GM21786 (cell line): ENCODE results near the gene MFSD11.
"Not testable (repeated sequence)": the region's sequence is repeated elsewhere in the genome, so short reads cannot be mapped to it uniquely, and the experiment has no call there.

Experiments
- ATAC-seq: cut with Tn5 transposase; IDR thresholded peaks from one replicate; pipeline ENCODE4 v1.9.1; 2021; ENCODE audit not compliant: unreplicated experiment

MFSD11 gene

GRCh38 chr17:76796081-76796480 lies 58.2 kb downstream of the MFSD11 start:
- no peak for ATAC-seq

GRCh38 chr17:76797241-76797840 lies 59.4 kb downstream of the MFSD11 start:
- no peak for ATAC-seq

- ATAC-seq, result no peak
Measured at GRCh38 chr17:76801706-76802105, 63.8 kb downstream of the MFSD11 start.

GRCh38 chr17:76805319-76805718 lies 67.4 kb downstream of the MFSD11 start:
- ATAC-seq, result no peak

- not testable (repeated sequence) for ATAC-seq
Measured at GRCh38 chr17:76806151-76806550, 68.2 kb downstream of the MFSD11 start.

- not testable (repeated sequence) for ATAC-seq
Measured at GRCh38 chr17:76806767-76807166, 68.8 kb downstream of the MFSD11 start.

- ATAC-seq, result no peak
Measured at GRCh38 chr17:76808326-76808725, 70.4 kb downstream of the MFSD11 start.

- no peak for ATAC-seq
Measured at GRCh38 chr17:76810956-76811355, 73.0 kb downstream of the MFSD11 start.

GRCh38 chr17:76811834-76812233 lies 73.9 kb downstream of the MFSD11 start:
- ATAC-seq, result no peak

GRCh38 chr17:76812263-76812662 lies 74.3 kb downstream of the MFSD11 start:
- ATAC-seq, result no peak

GRCh38 chr17:76812968-76813367 lies 75.0 kb downstream of the MFSD11 start:
- ATAC-seq, result no peak

- not testable (repeated sequence) for ATAC-seq
Measured at GRCh38 chr17:76815907-76816589, 78.1 kb downstream of the MFSD11 start.

- no peak for ATAC-seq
Measured at GRCh38 chr17:76816590-76817135, 78.7 kb downstream of the MFSD11 start.

- no peak for ATAC-seq
Measured at GRCh38 chr17:76820039-76820438, 82.1 kb downstream of the MFSD11 start.

- no peak for ATAC-seq
Measured at GRCh38 chr17:76820561-76820960, 82.6 kb downstream of the MFSD11 start.

- no peak for ATAC-seq
Measured at GRCh38 chr17:76822184-76822778, 84.4 kb downstream of the MFSD11 start.

GRCh38 chr17:76824093-76824492 lies 86.2 kb downstream of the MFSD11 start:
- ATAC-seq, result no peak

- ATAC-seq, result no peak
Measured at GRCh38 chr17:76826330-76827068, 88.6 kb downstream of the MFSD11 start.

- ATAC-seq, result no peak
Measured at GRCh38 chr17:76827736-76828135, 89.8 kb downstream of the MFSD11 start.
